Gastrocnemius medialis (tissue), 4 donors: Measurements from ENCODE around the gene COX10.

ENCODE experiments used
- POLR2A ChIP-seq, 2 donors: fragments of 450-650 bp; IDR thresholded peaks; one replicate each; pipeline ENCODE4 v1.6.1; 2017; ENCODE audit warnings: antibody characterized with exemption in 2 of 2, mild to moderate bottlenecking in 2 of 2, moderate library complexity in 2 of 2
- TF ChIP-seq, protein P1 (sequence below), 5 experiments: fragments of 450-650 bp in 3 of 5; fragments of 200-600 bp in 2 of 5; sonication (generic) in 2 of 5; IDR thresholded peaks in 4 of 5; conservative IDR thresholded peaks in 1 of 5; 1 replicate in 4 of 5; 2 replicates in 1 of 5; pipeline ENCODE4 v1.5.1; 2016 to 2019; ENCODE audit warnings: antibody characterized with exemption in 5 of 5, mild to moderate bottlenecking in 3 of 5, moderate library complexity in 3 of 5

DNA sequence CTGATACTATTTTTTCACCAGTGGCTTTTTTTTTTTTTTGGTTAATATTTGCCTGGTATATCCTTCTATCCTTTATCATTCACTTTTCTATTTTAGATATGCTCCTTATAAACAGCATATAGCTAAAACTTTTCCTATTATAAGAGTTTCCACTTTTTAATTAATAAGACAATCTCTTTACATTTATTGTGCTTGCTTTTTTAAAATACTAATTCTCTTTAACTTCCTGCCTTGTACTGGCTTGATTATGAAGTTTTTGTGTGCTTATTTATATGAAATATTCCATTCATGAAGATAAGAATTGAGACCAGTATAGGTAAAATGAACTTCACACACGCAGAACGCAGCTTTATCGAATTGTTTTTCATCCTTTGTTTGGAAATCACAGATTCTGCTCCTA, 176.3 kb downstream of the COX10 start:
- TF ChIP-seq, protein P1, sequence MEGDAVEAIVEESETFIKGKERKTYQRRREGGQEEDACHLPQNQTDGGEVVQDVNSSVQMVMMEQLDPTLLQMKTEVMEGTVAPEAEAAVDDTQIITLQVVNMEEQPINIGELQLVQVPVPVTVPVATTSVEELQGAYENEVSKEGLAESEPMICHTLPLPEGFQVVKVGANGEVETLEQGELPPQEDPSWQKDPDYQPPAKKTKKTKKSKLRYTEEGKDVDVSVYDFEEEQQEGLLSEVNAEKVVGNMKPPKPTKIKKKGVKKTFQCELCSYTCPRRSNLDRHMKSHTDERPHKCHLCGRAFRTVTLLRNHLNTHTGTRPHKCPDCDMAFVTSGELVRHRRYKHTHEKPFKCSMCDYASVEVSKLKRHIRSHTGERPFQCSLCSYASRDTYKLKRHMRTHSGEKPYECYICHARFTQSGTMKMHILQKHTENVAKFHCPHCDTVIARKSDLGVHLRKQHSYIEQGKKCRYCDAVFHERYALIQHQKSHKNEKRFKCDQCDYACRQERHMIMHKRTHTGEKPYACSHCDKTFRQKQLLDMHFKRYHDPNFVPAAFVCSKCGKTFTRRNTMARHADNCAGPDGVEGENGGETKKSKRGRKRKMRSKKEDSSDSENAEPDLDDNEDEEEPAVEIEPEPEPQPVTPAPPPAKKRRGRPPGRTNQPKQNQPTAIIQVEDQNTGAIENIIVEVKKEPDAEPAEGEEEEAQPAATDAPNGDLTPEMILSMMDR (IDR thresholded peaks at IDR 0.05 in 4 of 5, conservative IDR thresholded peaks at IDR 0.05 in 1 of 5): no peak
- TF ChIP-seq POLR2A (IDR thresholded peaks at IDR 0.05): no peak
